Endodermal cell (in vitro differentiated cells): ENCODE data around the gene DNAJC3. TPM values are rescaled to one million over a fixed set of nuclear protein-coding genes. Genes with fewer than 3 reads are reported as not detected.

ENCODE experiments used
- DNase-seq: peaks from one replicate; pipeline ENCODE4 v3.0.0-alpha.2; 2017
- H3K27ac ChIP-seq: 2 replicates; pipeline ENCODE4 v1.5.1; 2013; ENCODE audit warnings: mild to moderate bottlenecking, low read depth, low read length, moderate library complexity
- H3K27me3 ChIP-seq: 2 replicates; pipeline ENCODE4 v1.6.1; 2013; ENCODE audit warnings: mild to moderate bottlenecking, low read length, moderate library complexity; ENCODE audit not compliant: insufficient read depth, control insufficient read depth, poor library complexity, severe bottlenecking
- H3K36me3 ChIP-seq: 2 replicates; pipeline ENCODE4 v1.7.0; 2013; ENCODE audit warnings: mild to moderate bottlenecking, low read length, moderate library complexity; ENCODE audit not compliant: control insufficient read depth, insufficient read depth
- H3K4me1 ChIP-seq: one replicate; pipeline ENCODE4 v1.7.0; 2013; ENCODE audit warnings: low read length; ENCODE audit not compliant: control insufficient read depth, insufficient read depth
- H3K4me3 ChIP-seq: 2 replicates; pipeline ENCODE4 v1.5.1; 2013; ENCODE audit warnings: mild to moderate bottlenecking, low read length, moderate library complexity
- H3K9ac ChIP-seq: 2 replicates; pipeline ENCODE4 v1.6.1; 2013; ENCODE audit warnings: mild to moderate bottlenecking, low read length, moderate library complexity; ENCODE audit not compliant: poor library complexity, severe bottlenecking; ENCODE audit errors: extremely low read depth
- H3K9me3 ChIP-seq: 2 replicates; pipeline ENCODE4 v1.6.1; 2013; ENCODE audit warnings: mild to moderate bottlenecking, low read length, moderate library complexity; ENCODE audit not compliant: control insufficient read depth
- H3K27ac Mint-ChIP-seq: 2 replicates; pipeline ENCODE4 v1.8.0; 2020; ENCODE audit warnings: mixed read lengths
- H3K27me3 Mint-ChIP-seq: 2 replicates; pipeline ENCODE4 v1.8.0; 2021; ENCODE audit warnings: mild to moderate bottlenecking, mixed read lengths; ENCODE audit not compliant: insufficient read depth
- H3K36me3 Mint-ChIP-seq: 2 replicates; pipeline ENCODE4 v1.8.0; 2020; ENCODE audit warnings: low read depth, mixed read lengths
- H3K4me1 Mint-ChIP-seq: 2 replicates; pipeline ENCODE4 v1.8.0; 2020; ENCODE audit warnings: mixed read lengths
- H3K4me3 Mint-ChIP-seq: 2 replicates; pipeline ENCODE4 v1.8.0; 2020; ENCODE audit warnings: mild to moderate bottlenecking, moderate library complexity, mixed read lengths
- H3K9me3 Mint-ChIP-seq: 2 replicates; pipeline ENCODE4 v1.8.0; 2020; ENCODE audit warnings: mild to moderate bottlenecking, mixed read lengths
- WGBS, 2 experiments: methylation state at CpG; one replicate each; pipeline versions ENCODE4 v1.1.5 to v1.1.7; 2013; ENCODE audit warnings: missing lambda C conversion rate in 2 of 2, mixed read lengths in 1 of 2; ENCODE audit not compliant: insufficient coverage in 1 of 2, insufficient read length in 1 of 2; 5-methylcytosine and 5-hydroxymethylcytosine counted together
- long read RNA-seq, 4 experiments: library from polyadenylated mRNA in 2 of 4; library from RNA in 1 of 4; library from capped mRNA in 1 of 4; stranded (forward) in 3 of 4; unstranded in 1 of 4; transcript quantifications; one replicate each; pipeline ENCODE4 v2.0.0, GENCODE V29; 2020 to 2021; ENCODE audit warnings: inconsistent platforms in 1 of 4
- polyA plus RNA-seq, 2 experiments: library from polyadenylated mRNA; stranded (reverse); fragments of 50-300 nt; gene quantifications; one replicate each; pipeline ENCODE4 v1.2.3, GENCODE V29; 2013
- total RNA-seq, 2 donors: library from RNA; stranded (reverse); fragmentation: NEBNext Ultra II Directional in 1 of 2; extraction: Animal tissue kit (Norgen Biotek cat#: 25700) in 1 of 2; gene quantifications; 2 replicates in 1 of 2; 3 replicates in 1 of 2; pipeline ENCODE4 v1.2.1, GENCODE V29; 2021
- TF ChIP-seq, protein P1 (sequence below): fragments of 200-600 bp; sonication (generic); conservative IDR thresholded peaks from 2 replicates; pipeline ENCODE4 v1.5.0; 2021; ENCODE audit warnings: antibody characterized with exemption, mild to moderate bottlenecking

DNAJC3 gene, protein sequence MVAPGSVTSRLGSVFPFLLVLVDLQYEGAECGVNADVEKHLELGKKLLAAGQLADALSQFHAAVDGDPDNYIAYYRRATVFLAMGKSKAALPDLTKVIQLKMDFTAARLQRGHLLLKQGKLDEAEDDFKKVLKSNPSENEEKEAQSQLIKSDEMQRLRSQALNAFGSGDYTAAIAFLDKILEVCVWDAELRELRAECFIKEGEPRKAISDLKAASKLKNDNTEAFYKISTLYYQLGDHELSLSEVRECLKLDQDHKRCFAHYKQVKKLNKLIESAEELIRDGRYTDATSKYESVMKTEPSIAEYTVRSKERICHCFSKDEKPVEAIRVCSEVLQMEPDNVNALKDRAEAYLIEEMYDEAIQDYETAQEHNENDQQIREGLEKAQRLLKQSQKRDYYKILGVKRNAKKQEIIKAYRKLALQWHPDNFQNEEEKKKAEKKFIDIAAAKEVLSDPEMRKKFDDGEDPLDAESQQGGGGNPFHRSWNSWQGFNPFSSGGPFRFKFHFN
- total RNA-seq, result 10 to 100 TPM; 20.6 to 31.5 TPM
- 11.5 TPM for polyA plus RNA-seq (2013, experiment 1 of 2)
- 12.6 TPM for polyA plus RNA-seq (2013, experiment 2 of 2)
- long read RNA-seq, experiment 1, full-length matches to known transcripts, result 2 of 8 reads
- long read RNA-seq, experiment 1, partial matches to known transcripts, result 0 of 8 reads
- long read RNA-seq, experiment 1, other reads (novel, unspliced or antisense), result 6 of 8 reads
- long read RNA-seq, experiment 2, full-length matches to known transcripts, result 17 of 21 reads
- long read RNA-seq, experiment 2, partial matches to known transcripts, result 3 of 21 reads
- long read RNA-seq, experiment 2, other reads (novel, unspliced or antisense), result 1 of 21 reads
- long read RNA-seq, experiment 3, full-length matches to known transcripts, result 52 of 120 reads
- long read RNA-seq, experiment 3, partial matches to known transcripts, result 60 of 120 reads
- long read RNA-seq, experiment 3, other reads (novel, unspliced or antisense), result 8 of 120 reads
- long read RNA-seq, experiment 4, full-length matches to known transcripts, result 3 of 16 reads
- long read RNA-seq, experiment 4, partial matches to known transcripts, result 11 of 16 reads
- long read RNA-seq, experiment 4, other reads (novel, unspliced or antisense), result 2 of 16 reads

DNA sequence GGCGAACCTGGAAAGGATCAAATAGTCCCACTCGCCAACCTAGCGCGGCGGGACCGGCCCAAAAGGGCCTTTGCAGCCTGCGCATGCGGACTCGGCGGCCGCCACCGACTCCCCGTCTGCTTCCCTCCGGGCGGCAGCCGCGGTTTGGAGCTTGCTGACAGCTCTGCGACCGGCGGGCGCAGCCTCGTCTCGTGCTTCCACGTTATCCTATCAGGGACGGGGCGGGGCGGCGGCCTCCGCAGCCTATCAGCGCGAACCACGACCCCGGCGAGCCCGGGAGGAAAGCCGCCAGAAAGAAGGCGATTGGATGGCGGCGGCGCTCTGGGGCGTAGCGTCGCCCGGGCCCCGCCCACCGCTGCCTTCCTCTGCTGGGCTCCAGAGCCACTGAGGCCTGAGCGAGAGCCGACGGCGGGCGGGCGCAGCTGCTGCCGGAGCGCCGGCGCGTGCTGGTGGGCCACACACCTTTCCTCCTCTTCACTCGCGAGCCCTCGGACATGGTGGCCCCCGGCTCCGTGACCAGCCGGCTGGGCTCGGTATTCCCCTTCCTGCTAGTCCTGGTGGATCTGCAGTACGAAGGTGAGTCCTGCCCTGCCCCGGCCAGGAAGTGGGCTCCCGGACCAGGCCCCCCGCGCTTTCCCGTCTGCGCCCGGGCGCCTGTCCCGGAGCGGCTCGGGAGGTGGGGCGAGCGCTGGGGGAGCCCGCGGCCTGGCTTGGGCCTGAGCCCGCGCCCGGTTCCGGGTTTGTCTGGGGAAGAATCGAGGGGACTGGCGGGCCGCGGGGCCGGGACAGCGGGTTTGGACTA is at the start of gene DNAJC3:
Gene DNAJC3, plus strand, starts transcription at position 378 of the 802 bp plus-strand sequence. Its CDS starts 117 bp downstream, at position 495.
- peak; percentile 99 for DNase-seq
- WGBS, 2 experiments, result 0% methylated on average over 14 to 90 of the region's 90 CpGs
- H3K4me1 ChIP-seq, result no peaks in the 10 kb centered on the region
- H3K4me1 Mint-ChIP-seq, result peaks cover 35% of the 10 kb centered on the region
- H3K36me3 ChIP-seq, result no peaks in the 10 kb centered on the region
- H3K9me3 Mint-ChIP-seq, result peaks cover 4% of the 10 kb centered on the region
- TF ChIP-seq, protein P1, sequence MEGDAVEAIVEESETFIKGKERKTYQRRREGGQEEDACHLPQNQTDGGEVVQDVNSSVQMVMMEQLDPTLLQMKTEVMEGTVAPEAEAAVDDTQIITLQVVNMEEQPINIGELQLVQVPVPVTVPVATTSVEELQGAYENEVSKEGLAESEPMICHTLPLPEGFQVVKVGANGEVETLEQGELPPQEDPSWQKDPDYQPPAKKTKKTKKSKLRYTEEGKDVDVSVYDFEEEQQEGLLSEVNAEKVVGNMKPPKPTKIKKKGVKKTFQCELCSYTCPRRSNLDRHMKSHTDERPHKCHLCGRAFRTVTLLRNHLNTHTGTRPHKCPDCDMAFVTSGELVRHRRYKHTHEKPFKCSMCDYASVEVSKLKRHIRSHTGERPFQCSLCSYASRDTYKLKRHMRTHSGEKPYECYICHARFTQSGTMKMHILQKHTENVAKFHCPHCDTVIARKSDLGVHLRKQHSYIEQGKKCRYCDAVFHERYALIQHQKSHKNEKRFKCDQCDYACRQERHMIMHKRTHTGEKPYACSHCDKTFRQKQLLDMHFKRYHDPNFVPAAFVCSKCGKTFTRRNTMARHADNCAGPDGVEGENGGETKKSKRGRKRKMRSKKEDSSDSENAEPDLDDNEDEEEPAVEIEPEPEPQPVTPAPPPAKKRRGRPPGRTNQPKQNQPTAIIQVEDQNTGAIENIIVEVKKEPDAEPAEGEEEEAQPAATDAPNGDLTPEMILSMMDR, result no peak
- H3K9ac ChIP-seq, result peak within 1 kb of the TSS; percentile 81
- peak within 1 kb of the TSS; percentile 94 for H3K4me3 ChIP-seq
- H3K27me3 Mint-ChIP-seq, result no peaks in the 10 kb centered on the region
- H3K36me3 Mint-ChIP-seq, result peaks cover 9% of the 10 kb centered on the region
- H3K4me3 Mint-ChIP-seq, result peak within 1 kb of the TSS; percentile 87
- no peaks in the 10 kb centered on the region for H3K27me3 ChIP-seq
- H3K9me3 ChIP-seq, result peaks cover 2% of the 10 kb centered on the region
- H3K27ac ChIP-seq, result peak within 1 kb of the TSS; percentile 67
- peak within 1 kb of the TSS; percentile 92 for H3K27ac Mint-ChIP-seq

DNA sequence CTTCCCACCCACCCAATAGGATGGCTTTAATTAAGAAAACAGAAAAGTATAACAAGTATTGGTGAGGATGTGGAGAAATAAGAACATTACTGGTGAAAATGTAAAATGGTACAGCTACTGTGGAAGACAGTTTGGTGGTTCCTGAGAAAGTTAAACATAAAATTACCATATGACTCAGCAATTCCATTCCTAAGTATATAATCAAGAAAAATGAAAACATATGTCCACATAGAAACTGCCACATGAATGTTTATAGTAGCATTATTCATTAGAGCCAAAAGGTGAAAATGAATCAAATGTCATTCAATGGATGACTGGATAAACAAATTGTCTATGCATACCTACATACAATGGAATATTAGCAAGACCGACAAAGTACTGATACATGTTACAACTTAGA is 49.3 kb upstream of the DNAJC3 start:
- H3K27ac Mint-ChIP-seq, result no peak overlapping the region
- H3K36me3 ChIP-seq, result peaks cover 78% of the 10 kb centered on the region
- no peak for DNase-seq
- H3K9me3 Mint-ChIP-seq, result no peaks in the 10 kb centered on the region
- H3K9ac ChIP-seq, result no peak overlapping the region
- peaks cover 1% of the 10 kb centered on the region for H3K4me1 Mint-ChIP-seq
- peaks cover 66% of the 10 kb centered on the region for H3K36me3 Mint-ChIP-seq
- no peak overlapping the region for H3K27ac ChIP-seq
- H3K4me1 ChIP-seq, result no peaks in the 10 kb centered on the region
- TF ChIP-seq, protein P1, result no peak
- H3K27me3 ChIP-seq, result no peaks in the 10 kb centered on the region
- no peak overlapping the region for H3K4me3 Mint-ChIP-seq
- WGBS, 2 experiments, result 97 to 100% methylated on average over 1 of the region's 1 CpG
- H3K4me3 ChIP-seq, result no peak overlapping the region
- no peaks in the 10 kb centered on the region for H3K9me3 ChIP-seq
- no peaks in the 10 kb centered on the region for H3K27me3 Mint-ChIP-seq
